Right kidney (tissue), 1 donor: Measurements from ENCODE around the gene ZMYM4.

ENCODE experiments used
- DNase-seq: peaks from one replicate; pipeline ENCODE4 v3.0.0-alpha.2; 2016

Gene ZMYM4

DNA sequence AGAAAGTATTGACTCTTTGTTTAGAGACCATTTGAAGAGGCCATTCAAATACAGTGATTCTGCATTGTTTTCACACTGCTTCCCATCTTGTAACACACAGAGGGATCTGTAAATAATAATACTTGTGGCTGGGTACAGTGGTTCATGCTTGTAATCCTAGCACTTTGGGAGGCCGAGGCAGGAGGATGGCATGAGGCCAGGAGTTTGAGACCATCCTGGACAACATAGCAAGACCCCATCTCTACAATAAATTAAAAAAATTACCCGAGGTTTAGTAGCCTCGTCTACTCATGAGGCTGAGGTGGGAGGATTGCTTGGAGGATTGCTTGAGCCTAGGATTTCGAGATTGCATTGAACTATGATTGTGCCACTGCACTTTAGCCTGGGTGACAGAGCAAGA, 5.7 kb downstream of the ZMYM4 start:
- no peak for DNase-seq

DNA sequence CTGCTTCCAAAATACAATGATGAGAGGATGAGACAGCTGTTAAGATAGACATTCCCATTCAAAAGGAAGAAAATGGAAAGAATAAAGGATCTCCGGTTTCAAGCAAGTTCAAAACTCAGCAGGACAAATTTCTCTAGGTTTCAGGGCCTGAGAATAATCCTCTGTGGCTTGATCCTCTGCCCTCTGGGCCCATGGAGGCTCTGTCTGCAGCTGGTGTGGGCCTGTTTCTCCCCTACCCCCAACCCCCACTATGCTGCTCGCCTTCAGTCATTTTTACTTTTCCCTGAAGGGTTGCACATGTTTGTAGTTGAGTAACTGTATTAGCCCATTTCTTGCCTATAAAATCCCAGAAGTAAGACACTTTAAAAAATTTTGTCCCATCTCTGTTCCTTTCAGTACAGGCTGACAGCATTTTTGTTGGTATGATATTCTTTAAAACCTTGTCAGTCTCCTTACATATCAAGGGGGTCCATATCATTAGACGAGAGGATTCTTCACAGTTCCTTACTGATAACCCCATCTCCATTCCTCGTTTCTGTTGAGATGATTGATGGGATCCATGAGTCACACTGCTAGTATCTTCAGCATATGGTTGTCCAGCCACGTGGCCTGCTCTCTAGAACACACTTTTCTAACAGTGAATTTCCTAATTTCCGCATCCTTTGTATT, 10.5 kb downstream of the ZMYM4 start:
- DNase-seq: no peak

DNA sequence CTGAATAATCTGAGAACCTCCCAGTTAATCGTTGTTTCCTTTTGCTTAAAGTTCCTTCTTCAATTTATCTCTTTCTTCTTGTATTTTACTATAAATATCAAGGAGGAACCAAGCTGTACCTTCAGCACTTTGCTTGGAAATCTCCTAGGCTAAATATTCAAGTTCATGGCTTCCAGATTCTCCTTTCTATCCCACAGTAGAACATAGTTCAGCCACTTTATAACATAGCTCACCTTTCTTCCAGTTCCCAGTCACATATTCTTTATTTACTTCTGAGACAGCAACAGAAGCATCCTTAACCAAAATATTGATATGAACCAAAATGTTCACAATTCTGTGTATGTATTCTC, 11.0 kb downstream of the ZMYM4 start:
- DNase-seq: no peak

DNA sequence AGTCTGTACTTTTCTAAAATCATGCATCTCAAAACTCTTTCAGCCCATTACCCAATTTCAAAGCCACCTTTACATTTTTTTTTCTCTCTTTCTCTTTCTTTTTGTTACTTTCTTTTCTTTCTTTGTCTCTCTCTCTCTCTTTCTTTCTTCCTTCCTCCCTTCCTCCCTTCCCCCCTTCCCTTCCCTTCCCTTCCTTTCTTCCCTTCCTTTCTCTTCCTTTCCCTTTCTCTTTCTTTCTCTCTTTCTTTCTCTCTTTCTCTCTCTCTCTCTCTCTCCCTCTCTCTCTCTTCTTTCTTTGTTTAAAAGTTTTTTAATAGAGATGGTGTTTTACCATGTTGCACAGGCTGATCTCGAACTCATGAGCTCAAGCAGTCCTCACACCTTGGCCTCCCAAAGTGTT, 11.5 kb downstream of the ZMYM4 start:
- no peak for DNase-seq

DNA sequence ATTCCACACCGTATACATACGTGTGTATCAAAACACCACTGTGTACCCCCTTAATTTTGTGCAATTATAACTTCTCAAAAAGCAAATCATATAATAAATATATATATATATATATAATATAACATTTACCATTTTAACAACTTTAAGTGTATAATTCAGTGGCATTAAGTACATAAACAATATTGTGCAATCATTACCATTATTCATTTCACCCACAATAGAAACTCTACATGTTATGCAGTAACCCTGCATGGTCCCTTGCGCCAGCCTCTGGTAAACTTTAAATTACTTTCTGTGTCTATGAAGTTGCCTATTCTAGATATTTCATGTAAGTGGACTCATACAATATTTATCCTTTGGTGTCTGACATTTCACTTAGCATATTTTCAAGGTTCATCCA, 13.1 kb downstream of the ZMYM4 start:
- DNase-seq: no peak

DNA sequence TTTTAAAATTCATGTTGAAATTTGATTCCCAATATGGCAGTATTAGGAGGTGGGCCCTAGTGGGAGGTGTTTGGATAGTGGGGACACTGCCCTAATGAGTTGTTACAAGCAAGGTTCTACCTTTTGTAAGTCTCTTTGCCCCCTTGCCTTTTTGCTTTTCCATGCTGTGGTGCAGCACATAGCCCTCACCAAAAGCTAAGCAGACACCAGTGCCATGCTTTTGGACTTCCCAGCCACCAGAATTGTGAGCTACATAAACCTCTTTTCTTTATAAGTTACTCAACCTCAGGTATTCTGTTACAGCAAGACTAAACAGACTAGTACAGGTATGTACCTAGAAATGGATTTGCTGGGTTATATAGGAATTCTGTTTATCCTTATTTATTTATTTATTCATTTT, 13.7 kb downstream of the ZMYM4 start:
- no peak for DNase-seq

DNA sequence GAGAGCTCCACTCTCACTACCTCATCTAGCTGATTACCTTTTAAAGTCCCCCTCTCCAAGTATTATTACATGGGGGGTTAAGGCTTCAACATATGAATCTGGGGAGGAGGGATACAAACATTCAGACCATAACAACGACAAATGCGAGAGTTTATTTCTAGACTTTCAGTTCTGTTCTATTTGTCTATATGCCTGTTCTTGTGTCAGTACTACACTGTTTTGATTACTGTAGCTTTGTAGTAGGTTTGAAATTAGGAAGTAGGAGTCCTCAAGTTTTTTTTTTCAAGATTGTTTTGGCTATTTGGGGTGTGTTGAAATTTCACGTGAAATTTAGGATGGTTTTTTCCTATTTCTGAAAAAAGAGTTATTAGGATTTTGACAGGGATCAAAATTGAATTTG, 16.3 kb downstream of the ZMYM4 start:
- DNase-seq: no peak

DNA sequence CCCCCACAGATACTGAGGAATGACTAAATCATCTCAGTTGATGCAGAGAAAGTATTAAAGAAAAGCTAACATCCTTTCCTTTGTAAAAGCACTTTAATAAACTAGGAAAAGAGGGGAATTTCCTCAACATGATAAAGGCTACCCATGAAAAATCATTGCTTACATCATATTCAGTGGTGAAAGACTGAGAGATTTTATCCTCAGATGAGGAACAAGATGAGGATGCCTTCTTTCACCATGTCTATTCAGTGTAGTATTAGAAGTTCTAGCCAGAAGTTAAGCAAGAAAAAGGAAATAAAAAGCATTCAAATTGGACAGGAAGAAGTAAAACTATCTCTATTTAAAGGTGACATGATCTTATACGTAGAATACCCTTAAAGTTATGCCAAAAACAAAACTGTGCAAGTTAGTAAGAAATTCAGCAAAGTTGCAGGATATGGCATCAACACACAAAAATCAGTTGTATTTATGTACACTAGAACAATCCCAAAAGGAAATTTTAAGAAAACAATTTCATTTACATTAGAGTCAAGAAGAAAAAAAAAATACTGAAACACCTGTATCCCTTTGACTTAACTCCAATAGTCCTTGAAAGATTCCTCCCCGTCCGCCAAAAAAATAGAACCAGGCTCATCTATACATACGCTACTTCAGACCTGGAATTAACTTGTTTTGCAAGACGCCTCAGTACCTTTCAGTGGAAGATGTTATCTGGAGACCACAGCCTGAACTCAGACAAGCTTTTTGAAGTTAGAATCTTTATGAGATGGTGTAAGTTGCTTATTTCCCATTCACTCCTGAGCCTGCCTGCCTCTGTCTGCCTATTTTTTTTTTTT, 17.5 kb downstream of the ZMYM4 start:
- DNase-seq: no peak

DNA sequence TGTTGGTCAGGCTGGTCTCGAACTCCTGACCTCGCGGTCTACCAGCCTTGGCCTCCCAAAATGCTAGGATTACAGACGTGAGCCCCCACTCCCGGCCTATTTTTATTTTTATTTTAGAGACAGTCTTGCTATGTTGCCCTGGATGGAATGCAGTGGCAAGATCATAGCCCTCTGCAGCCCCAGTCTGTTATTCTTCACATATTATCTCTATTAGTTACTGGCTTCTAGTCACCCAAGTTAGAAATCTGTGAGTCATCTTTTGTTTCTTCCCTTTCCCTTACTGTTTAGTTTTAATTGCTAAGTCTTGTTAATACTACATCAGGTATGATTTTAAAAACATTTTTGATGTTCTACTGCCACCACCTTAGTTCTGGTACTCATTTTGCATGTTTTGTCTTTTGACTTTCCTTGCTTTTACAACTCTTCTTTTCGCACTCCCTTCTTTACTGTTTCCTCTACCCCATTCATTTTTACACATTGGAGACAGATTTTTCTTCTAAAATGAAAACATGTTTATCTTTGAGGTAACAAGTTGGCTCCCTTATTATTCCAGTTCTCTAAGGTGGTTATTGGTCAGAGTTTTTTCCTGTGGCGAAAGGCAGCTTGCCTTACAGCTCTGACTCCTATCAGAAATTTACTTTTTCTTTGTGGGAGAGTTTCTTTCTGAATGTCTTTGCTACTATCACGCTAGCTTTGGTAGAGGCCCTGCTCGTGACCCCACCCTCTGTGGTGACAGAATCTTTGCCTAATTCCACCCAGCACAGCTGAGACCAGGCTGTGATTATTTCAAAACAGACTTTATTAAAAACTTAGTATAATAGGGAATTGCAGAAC, 19.5 kb downstream of the ZMYM4 start:
- DNase-seq: no peak

DNA sequence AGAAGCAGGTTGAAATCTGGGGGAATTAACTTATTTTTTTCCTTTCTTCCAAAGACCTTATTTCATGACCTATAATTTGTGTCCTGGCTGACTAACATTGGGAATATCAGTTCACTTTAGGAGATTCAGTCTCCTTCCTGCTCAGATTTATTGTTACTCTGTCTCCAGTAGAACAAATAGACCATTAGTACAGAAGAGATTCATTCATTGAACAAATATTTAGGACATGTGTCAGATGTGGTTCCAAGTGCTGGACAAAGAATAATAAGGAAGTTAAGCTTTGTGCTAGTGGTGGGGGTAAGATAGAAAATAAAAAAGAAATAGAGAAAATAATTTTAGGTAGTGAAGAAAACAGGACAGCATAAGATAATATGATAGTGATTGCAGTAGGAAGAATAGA, 20.3 kb downstream of the ZMYM4 start:
- no peak for DNase-seq

DNA sequence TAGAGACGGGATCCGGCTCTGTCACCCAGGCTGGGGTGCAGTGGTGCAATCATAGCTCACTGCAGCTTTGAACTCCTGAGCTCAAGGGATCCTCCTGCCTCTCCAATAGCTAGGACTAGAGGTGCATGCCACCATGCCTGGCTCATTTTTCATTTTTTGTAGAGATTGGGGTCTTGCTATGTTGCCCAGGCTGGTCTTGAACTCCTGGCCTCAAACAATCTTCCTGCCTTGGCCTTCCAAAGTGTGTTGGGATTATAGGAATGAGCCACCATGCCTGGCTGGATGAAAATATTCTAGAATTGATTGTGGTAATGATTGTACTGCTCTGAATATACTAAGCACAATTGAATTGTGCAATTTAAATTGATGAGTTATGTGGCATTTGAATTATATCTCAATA, 21.9 kb downstream of the ZMYM4 start:
- no peak for DNase-seq

DNA sequence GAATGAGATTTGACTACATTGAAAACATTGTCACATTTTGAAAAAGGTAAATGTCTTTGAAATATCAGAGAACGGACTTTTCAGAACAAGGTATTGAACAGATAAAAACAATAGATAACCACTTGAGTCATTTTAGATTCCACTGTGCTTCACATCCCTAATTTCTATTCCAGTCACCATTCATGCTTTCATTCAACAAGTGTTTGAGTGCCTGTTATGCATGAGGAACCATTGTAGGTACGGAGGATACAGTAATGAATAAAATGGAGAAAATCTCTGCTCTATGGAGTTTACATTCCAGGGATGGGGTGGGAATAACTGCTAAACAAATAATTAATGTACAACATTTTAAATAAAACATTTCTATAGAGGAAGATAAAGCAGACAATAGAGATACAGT, 26.3 kb downstream of the ZMYM4 start:
- no peak for DNase-seq

DNA sequence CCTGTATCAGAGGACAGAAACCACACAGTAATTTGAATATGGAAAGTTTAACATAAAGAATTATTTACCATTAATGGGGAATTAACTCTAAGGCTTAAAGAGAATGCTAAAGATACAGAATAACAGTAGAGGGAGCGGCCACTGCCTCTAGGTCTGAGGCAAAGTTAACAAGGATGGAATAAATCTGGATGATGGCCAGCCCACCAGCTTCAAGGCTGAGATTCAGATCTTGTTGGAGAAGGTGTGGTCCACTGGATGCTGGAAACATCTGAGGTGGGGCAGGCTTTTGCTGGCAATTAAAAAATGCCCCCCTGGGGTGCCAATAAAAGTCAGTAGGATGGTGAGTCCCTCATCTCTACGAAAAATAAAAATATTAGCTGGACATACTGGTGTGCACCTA, 29.4 kb downstream of the ZMYM4 start:
- DNase-seq: no peak

DNA sequence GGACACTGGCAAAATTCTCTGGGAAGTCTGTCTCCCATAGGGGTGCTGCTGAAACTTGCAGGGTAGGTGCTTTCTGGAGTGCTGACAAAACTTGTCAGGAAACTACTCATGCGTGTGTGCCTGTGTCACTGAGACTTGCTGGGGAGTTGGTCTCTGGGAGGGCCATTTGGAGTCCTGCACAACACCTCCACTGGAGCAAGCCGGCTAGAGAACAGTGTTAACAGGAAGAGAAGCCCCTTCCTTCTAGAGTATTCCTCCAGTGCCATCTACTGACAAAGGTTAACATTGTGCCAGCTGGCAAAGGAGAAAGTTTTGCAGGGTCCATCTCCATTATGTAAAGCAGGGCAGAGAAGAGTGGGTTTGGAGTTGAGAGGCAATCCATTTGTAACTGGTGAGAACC, 30.0 kb downstream of the ZMYM4 start:
- DNase-seq: peak; percentile 34

DNA sequence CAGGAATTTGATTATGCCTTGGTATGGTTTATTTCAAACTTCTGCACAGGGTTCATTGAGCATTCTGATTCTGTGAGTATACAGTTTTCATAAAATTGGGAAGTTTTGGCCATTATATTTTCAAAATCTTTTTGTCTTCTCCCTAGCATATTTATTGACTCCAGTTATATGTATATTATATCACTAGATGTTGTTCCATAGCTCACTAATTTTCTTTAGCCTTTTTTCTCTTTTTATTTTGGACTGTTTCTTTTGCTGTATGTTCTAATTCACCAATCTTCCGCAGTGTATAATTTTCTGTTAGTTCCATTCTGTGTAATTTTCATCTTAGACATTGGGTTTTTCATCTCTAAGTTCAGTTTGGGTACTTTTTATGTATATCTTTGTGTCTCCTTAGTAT, 31.9 kb downstream of the ZMYM4 start:
- DNase-seq: no peak

DNA sequence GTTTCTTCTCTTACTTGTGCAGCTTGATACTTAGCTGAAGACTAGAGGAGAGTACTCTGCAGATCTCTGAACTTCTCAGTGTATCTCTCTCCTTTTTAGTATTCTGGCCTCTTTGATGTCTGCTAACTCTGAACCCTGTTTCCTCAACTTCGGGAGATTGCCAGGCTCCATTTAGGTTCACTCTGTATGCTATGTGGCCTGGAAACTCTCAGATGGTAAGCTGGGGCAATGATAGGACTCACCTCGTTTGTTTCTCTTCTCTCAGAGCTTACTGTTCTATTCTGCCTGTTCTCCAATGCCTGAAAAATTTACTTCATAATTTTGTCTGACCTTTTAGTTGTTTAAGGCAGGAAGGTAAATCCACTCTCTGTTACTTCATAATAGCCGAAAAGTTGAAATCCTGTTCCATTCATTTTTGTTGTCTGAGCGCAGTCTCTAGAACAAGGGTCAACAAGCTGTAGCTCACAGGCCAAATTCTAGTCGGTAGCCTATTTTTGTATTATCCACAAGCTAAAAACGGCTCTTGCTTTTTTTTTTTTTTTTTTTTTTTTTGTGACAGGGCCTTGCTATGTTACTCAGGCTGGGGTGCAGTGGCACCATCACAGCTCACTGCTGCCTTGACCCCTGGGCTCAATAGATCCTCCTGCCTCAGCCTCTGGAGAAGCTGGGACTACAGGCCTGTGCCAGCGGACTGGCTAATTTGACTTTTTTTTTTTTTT, 33.3 kb downstream of the ZMYM4 start:
- DNase-seq: no peak

DNA sequence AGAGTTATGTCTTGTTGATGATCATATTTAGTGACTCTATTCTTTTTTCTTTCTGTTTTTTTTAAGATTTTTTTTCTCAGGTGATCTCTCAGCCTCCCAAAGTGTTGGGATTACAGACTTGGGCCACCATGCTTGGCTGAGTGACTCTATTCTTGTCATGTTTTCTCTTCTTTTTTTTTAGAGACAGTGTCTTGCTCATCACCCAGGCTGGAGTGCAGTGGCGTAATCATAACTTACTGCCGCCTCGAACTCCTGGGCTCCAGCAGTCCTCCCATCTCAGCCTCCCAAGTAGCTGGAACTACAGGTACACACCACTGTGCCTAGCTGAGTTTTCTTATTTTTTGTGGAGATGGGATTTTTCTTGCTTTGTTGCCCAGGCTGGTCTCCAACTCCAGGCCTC, 36.9 kb downstream of the ZMYM4 start:
- DNase-seq: no peak

DNA sequence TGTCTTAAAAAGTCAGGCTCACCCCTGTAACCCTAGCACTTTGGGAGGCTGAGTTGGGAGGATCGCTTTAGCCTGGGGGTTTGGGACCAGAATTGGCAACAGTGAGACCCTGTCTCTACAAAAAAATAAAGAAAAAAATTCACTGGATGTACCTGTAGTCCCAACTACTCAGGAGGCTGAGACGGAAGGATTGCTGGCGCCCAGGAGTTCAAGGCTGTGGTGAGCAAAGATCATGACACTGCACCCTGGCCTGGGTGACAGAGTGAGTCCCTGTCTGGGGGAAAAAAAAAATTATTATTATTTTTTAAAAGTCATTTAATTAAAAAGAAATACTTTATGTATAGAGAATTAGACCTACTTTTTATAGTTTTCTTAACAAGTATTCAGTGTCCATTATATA, 47.1 kb downstream of the ZMYM4 start:
- DNase-seq: no peak

DNA sequence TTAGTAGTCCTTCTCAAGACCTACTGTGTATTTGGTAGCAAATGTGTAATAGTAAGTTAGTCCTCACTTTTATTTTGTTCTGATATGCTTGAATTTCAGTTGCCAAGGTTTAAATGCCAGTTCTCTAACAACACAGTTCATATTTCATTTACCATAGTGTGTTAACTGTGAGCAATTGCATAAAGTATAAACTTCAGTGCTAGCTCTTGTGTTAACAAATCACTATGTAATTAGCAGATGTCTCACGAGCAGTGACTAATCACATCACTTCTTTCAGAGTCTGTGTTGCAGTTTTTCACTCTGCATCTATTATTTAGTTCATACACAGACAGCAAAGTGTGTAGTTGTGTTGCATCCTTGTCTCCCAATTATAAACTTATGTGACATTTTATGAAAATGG, 47.8 kb downstream of the ZMYM4 start:
- DNase-seq: no peak

DNA sequence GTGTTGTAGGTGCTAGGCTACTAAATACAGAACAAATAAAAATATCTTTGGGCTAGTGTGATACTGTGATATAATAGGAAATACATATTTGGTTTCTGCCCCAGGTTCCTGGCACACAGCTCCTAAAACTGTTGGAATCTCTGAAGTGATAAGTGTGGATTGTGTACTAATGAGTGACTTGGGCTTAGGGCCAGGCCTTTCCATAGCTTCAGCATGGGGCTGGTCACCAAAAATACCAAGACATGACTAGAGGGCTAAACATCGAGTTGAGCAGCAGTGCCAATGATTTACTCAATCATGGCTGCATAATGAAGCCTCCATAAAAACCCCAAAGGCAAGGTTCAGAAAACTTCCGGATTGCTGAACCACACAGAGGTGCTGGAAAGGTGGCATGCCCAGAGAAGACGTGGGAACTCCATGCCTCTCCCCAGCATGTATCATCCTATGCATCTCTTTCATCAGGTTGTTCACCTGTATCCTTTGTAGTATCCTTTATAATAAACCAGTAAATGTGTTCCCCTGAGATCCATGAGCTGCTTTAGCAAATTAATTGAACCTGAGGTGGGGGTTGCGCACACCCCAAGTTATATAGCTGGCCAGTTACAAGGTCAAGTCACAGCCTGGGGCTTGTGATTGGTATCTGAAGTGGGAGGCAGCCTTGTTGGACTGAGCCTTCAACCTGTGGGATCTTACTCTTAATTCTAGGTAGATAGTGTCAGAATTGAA, 51.6 kb downstream of the ZMYM4 start:
- DNase-seq: no peak

DNA sequence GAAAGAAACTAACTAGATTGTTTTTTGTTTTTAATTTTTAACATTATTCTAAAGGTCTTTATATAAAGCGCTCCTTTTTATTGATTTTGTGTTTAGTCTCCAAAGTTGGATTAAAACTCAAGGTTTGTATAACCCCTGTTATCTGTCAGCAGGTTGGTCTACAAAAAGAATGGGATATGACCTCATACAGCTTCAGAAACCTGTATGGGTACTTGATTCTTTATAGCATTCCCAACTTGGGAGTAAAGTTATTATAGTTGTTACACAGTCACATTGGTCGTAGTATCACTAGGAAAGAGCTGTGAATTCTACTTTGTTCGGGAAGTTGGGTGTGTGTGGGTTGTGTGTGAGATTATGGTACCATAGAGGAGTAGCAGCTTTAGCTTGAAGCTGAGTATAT, 52.4 kb downstream of the ZMYM4 start:
- DNase-seq: no peak

DNA sequence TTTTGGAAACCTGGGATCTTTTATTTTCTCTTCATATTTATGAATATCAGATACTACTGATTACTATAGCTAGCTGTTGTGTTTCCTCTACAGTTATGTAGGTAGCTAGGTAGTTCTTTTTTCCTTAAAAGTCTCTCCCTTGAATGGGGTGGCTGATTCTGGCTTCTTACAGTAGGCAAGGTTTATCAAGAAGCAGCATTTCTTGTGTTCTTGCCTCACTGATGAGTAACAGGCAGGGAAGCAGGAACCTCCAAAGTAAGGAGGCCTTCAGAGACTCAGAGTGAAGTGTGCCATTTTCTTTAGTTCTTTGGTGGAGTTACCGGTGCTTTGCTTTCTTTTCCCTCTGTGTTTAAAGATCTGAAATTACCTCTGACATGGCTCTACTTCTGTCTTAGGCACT, 56.0 kb downstream of the ZMYM4 start:
- DNase-seq: no peak
